LoVo (cell line): ENCODE data around the gene TESK1.
A peak's percentile ranks its signal among the peaks of the same experiment; 100 is the strongest.
"Not testable (repeated sequence)": the region's sequence is repeated elsewhere in the genome, so short reads cannot be mapped to it uniquely, and the experiment has no call there.

Source experiments
- DNase-seq: peaks from one replicate; pipeline ENCODE4 v3.0.0-alpha.2; 2016; ENCODE audit warnings: low spot score

Gene TESK1

DNA sequence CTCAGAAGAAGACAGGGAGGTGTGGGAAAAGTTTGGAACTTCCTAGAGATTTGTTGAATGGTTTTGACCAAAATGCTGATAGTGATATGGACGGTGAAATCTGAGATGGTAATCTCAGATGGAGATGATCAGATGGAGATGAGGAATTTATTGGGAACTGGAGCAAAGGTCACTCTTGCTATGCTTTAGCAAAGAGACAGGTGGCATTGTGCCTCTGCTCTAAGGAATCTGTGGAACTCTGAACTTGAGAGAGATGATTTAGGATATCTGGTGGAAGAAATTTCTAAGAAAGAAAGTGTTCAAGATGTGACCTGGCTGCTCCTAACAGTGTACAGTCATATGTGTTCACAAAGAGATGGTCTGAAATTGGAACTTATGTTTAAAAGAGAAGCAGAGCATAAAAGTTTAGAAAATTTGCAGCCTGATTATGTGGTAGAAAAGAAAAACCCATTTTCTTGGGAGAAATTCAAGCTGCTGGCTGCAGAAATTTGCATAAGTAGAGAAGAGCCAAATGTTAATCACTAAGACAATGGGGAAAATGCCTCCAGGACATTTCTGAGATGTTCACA is 25.3 kb upstream of the TESK1 start:
- not testable (repeated sequence) for DNase-seq

DNA sequence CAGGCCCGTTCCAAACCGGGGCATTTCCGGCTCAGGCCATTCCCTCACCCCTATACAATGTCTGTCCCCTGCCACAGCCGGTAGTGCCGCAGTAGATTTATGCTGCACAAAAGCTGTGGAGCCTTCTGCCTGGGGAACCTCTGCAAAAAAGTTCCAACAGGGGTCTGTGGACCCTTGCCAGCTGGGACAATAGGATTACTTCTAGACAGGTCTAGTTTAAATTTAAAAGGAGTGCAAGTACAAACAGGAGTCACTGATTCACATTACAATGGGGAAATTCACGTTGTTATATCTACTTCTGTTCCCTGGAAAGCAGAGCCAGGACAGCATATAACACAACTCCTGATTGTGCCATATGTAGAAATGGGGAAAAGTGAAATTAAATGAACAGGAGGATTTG is 21.5 kb upstream of the TESK1 start:
- DNase-seq = not testable (repeated sequence)

DNA sequence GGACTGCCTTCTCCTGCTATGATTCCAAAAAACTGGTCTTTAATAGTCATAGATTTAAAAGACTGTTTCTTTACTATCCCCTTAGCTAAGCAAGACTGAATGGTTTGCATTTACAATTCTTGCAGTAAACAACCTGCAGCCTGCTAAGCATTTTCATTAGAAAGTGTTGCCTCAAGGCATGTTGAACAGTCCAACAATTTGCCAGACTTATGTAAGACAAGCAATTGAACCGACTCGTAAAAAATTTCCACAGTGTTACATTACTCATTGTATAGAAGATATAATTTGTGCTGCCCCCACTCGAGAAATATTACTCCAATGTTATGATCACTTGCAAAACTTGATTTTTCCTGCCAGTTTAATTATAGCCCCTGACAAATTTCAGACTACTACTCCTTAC is 20.4 kb upstream of the TESK1 start:
- DNase-seq = not testable (repeated sequence)

DNA sequence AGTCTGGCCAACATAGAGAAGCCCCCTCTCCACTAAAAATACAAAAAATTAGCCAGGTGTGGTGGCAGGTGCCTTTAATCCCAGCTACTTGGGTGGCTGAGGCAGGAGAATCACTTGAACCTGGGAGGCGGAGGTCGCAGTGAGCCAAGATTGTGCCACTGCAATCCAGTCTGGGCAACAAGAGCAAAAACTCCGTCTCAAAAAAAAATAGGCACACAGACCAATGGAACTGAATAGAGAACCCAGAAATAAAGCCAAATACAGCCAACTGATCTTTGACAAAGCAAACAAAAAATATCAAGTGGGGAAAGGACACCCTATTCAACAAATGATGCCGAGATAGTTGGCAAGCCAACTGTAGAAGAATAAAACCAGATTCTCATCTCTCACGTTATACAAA is 16.6 kb upstream of the TESK1 start:
- DNase-seq = not testable (repeated sequence)

DNA sequence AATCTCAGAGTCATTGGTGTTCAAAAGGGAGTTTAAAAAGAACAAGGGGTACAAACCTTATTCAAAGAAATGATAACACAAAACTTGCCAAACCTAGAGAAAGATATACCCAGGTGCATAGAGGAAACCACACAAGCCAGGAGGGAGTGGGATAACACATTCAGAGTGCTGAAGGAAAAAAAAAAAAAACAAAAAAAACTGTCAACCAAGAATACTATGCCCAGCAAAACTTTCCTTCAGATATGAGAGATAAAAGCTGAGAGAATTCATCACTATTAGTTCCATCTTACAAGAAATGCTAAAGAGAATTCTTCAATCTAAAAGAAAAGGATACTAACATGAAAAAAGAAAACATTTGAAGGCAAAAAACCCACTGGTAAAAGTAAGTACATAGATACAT is 11.5 kb upstream of the TESK1 start:
- no peak for DNase-seq

DNA sequence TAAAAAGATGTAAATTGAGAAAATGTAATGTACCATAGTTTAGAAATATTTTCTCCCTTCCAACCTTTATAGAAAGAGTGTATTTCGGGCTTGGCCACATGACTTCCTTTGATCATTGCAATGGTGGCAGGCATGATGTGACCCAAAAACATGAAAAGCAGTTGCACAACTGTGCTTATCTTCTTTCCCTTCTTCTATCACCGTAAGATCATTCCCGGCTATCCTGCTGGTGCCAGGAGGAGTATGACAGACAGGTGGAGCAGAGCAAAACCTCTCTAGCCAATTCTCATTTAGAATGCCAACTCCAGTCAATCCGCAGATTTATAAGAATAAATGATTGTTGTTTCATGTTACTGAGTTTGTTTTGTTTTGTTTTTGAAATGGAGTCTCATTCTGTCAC is 10.6 kb upstream of the TESK1 start:
- no peak for DNase-seq

DNA sequence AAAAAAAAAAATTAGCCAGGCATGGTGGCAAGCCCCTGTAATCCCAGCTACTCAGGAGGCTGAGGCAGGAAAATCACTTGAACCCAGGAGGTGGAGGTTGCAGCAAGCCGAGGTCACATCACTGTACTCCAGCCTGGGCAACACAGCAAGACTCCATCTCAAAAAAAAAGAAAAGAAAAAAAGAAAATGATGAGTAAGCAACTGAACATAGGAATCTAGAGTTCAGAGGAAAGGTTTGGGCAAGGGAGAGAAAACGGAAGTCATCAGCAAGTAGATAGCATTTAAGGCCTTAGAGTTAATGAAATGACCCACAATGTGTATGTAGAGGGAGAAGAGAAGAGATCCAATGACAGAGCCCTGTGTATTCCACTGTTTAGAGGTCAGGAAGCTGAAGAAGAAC is 8.2 kb upstream of the TESK1 start:
- not testable (repeated sequence) for DNase-seq

DNA sequence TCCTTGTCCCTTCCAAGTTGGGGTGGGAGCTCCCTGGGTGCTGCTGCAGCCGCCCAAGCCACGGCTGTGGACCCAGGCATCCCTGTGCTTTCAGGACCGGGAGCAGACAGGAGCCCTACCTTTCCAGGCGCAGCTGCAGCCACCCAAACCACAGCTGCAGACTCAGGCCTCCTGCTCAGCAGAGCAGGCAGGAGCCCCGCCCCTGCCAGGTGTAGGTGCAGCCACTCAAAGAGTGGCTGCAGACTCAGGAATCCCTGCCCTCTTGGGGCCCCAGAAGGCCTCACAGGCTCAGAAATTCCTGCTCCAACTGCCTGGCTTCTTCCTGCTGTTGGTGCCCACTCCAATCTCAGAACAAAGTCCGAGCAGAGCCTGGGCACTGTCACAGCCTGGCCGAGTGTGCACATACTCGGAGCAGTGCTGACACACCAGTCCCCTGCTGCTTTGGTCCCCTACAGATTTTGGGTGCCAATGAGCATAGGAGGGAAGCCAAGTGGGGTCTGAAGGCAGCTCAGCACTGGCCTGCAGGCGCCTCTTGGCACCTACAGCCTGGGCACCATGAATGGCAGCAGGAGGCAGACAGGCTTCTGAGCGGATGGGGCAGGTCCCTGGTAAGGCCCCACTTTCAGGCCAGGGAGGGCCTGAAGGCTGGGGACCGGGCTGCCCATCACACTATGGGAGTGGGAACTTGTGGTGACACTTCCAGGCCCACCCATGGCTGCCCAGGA is 6.0 kb upstream of the TESK1 start:
- no peak for DNase-seq

DNA sequence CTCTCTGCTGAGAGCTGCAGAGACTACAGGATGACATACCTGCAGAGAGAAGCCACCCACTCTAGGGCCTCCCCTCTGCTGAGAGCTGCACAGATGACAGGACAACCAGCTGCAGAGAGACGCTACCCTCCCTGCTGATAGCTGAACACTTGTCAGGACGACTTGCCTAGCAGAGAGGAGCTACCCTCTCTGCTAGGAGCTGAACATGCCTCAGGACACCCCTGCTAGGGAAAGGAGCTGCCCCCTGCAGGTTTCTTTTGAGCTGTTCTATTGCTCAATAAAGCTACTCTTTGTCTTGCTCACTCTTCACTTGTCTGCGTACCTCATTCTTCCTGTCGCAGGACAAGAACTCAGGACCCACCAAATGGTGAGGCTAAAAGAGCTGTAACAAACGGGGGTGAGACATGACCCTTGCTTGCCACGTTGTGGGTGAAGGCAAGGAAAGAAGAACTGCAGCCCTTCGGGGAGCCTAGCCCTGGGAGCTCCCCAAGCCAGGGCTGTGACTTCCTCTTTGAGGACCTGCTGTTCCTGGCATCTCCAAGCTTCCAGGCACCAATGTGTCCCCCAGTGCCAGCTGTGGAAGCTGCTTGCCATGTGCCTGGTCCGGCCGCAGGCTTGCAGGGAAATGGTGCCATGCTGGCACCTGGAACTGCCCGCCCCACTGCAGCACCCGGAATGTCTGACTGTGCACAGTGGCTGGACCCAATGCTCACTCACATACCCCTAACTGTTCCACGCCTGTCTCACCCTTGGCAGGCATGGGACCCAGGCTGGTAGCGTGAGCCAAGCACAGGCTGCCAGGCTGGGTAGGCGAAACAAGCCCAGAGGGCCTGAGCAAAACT is 5.1 kb upstream of the TESK1 start:
- no peak for DNase-seq

DNA sequence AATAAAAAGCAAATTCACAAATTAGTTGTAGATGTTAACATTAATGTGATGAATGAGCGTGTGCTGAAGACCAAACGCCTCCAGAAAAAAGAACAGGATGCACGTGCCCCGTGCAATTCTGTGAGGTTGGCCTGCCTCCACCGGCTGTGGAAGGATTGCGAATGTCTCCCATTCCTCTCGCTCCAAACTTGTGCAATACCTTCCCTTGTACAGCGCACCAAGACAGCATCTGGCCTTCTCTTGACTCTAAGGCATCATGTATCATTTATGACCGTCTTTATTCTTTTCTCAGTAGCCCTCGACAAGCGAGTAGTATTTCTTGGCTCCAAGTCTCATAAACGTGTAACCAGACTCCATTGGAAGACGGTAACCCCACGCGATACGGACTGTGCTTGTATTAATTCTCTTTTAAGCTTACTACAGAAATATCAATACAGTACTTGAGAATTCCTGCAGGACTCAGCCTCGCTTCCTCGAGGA is 1.5 kb upstream of the TESK1 start:
- DNase-seq = no peak

DNA sequence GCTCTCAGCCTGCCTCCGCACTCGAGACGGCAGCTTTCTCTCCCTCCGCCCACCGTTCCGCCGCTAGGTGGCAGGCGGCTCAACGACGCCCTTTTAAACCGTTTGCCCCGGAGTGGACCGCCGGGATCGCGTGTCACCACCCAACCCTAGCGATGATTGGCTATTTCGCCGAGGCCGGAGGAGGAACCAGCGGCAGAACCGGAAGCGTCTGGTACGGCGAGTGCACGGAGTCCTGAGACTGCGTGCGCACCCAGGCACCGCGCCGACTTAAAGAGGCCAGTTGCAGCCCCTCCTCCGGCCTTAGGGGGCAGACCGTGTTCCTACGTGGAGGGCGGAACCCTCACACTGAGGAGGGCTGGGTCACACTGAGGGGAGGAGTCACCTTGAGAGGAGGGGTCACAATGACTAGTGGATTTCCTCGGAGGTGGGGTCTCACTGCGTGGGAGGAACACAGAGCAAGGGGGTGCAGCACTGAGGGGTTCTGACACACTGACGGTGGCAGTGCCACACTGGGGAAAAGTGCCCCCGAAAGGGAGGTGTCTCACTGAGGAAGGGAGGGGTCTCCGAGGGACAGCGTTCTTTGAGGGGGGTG is 980 bp upstream of the TESK1 start:
- peak; percentile 99 for DNase-seq

DNA sequence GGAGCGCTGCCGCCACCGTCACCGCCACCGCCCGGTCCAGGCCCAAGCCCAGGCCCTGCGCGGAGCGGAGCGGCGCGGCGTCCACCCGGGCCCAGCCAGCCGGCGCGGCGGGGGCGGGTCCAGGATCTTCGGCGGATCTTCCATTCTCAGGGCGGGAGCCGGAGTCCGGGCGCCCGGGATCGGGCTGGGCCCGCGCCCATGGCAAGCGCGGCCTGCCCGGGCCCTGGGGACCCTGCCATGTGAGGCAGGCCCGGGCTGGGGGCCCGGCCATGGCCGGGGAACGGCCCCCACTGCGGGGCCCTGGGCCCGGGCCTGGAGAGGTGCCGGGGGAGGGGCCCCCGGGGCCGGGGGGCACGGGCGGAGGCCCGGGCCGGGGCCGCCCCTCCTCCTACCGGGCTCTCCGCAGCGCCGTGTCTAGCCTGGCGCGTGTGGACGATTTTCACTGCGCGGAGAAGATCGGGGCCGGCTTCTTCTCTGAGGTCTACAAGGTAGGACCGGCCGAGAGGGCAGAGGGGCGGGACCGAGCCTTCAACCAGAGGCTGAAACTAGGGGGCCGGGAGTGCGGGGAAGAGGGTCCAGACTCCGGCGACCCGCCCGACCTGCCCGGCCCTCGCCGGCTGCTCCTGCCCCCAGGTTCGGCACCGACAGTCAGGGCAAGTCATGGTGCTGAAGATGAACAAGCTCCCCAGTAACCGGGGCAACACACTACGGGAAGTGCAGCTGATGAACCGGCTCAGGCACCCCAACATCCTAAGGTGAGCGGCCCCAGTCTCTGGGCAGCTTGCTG is 482 bp downstream of the TESK1 start:
- DNase-seq = no peak

DNA sequence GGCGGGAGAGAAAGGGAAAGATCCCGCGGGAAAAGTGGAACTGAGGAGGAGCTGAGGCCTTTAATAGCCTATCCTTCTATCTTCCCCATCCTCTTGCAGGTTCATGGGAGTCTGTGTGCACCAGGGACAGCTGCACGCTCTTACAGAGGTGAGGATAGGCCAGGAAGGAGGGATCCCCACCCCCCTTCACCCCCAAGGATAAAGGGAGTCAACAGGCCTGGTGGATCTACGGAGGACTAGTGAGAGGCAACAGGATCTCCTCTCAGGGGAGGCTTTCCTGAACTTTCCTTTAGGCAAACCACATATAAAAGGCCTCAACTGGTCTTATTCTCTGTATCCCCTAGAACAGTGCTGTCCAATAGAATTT is 1.1 kb downstream of the TESK1 start:
- DNase-seq = no peak

DNA sequence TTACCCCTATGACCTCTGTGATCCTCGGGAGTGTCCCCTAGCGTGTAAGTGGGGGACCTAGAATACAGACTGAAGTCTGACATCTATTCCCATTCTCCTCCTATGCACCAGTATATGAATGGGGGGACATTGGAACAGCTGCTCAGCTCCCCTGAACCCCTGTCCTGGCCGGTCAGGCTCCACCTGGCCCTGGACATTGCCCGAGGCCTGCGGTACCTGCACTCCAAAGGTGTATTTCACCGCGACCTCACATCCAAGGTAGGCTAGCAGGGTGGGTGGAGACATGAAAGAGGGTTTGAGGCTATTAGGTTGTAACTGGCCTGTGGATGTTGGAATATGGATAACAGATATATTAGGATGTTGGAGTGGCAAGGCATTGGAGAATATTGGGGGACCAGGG is 1.7 kb downstream of the TESK1 start:
- no peak for DNase-seq

DNA sequence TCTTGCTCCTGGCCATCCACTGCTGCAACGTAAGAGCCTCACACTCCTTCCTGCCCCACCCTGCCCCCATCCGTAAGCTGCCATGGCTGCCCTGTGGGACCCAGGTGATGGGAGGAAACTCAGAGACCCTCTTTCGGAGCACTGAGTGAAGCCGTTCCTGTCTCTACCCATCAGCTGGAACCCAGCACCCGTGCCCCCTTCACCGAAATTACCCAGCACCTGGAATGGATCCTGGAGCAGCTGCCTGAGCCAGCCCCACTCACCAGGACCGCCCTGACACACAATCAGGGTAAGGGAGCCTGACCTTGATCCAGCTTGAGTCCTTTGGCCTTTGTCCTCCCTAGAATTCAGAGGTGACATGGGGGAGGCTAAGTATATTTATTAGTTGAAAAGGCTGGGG is 3.2 kb downstream of the TESK1 start:
- no peak for DNase-seq

DNA sequence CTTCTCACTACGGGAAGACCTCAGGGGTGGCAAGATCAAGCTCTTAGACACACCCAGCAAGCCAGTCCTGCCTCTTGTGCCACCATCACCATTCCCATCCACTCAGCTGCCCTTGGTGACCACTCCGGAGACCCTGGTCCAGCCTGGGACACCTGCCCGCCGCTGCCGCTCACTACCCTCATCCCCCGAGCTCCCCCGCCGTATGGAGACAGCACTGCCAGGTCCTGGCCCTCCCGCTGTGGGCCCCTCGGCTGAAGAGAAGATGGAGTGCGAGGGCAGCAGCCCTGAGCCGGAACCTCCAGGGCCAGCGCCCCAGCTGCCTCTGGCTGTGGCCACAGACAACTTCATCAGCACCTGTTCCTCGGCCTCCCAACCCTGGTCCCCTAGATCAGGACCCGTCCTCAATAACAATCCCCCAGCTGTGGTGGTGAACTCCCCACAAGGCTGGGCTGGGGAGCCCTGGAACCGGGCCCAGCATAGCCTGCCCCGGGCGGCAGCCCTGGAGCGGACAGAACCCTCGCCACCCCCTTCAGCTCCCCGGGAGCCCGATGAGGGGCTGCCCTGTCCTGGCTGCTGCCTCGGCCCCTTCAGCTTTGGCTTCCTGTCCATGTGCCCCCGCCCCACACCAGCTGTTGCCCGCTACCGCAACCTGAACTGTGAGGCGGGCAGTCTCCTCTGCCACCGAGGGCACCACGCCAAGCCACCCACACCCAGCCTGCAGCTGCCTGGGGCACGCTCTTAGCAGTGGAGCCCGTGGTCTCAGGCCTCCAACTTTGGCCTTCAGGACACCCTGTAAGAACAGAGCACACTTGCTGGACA is 4.1 kb downstream of the TESK1 start:
- DNase-seq = no peak

DNA sequence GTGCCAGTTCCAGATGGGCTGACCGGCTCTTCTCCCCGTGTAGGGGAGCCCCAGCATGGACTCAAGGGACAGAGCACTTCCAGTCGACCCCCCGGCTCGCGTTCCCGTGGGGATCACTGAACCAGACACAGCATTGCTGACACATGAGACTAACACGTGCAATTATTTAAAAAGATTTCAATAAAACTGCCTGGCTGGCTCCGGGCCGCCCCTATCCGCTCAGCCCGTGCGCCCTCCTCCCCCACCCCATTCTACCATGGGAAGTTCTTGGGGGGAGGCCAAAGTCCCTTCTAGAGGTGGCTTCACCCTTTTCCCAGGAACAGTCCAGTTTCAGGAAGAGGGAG is 4.7 kb downstream of the TESK1 start:
- DNase-seq = no peak

DNA sequence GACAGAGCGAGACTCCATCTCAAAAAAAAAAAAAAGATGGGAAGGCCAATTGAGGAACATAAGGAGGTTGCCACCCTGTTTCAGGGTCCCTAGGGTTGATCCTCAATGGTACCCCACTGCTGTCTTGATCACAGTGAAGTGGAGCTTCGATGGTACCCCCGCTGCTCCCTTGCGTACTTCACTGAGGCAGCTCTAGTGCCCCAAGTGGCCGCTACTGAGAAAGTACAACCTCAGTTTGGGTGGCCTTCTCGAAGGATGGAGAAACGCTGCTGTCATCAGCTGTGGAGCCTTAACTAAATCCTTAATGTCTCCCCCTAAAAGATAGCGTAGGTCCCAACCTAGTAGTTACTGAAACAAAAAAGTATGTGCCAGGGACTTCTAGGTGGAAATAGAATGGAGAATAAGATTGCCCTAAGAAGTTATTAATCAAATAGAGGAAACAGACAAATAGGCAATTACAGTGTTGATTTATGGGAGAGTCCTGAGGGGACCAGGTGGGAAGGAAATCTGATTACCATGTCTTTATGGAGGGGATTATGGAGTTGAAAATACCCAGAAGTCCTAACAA is 6.3 kb downstream of the TESK1 start:
- DNase-seq = peak; percentile 29

DNA sequence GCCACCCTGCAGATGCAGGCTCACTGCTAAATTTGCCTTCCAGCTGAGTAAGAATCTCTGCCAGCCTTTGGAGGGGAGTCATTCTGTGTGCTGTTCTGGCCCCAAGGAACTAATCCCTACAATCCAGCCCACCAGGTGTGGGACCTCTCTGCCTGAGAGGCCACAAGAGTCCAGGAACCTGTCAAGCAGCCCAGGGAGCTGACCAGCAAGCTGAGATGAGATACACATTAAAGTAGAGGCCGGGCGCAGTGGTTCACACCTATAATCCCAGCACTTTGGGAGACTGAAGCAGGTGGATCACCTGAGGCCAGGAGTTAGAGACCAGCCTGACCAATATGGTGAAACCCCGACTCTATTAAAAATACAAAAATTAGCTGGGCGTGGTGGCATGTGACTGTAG is 7.0 kb downstream of the TESK1 start:
- DNase-seq = not testable (repeated sequence)

DNA sequence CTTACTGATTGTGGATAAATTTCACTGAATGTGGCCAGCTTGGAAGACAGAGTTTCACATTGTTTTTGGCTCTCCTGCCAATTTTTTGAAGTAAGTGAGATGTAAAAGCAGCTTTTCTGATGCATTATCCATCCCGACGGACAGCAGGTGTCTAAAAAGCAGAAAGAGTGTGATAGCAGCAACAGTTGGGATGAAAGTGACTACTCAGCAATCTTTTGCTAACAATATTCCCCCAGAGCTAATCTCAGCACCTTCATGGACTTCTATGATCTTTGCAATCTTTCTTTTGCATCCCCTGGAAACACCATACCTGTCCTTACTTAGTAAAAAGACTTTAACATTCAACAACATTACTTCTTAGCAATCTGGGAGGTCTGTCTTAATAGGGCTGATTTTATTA is 7.8 kb downstream of the TESK1 start:
- no peak for DNase-seq
